ENCODE measurements around the gene TRPM3. TPM values are rescaled to one million over a fixed set of nuclear protein-coding genes. Genes with fewer than 3 reads are reported as not detected.

The TRPM3 gene
- total RNA-seq, 1 experiment from 2014 or later = 3.9 TPM

DNA sequence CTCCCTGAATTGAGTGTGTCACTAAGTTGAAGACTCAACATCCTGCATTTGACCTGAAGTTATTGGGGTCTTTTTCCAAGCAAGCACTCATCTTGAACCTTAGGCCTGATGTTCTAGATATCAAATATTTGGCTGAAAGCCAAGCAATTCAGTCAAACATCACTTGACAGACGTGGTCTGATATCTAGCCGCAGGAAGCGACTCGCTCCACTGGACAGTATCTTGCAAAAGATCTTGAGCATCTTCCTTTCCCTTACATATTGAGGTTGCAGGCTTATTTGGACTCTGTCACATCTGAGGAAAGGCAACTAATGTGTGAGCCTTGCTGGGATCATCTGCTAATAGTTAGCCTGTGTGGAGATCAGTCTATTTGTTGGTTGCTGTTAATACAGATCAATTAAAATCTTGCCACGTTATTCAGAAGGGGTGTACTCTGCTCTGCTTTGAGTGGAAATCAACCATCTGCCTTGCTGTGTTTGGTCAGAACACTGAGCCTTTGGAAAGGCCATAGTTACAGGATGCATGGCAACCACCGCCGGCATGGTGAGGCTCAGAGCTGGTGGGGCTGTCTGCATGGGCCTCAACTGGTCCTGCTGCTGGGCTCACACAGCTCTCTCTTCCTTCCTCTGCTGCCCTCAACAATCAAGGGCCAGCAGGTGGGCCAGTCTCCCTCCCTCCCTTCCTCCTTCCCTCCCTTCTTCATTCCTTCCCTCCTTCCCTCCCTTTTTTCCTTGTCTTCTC is 540.0 kb downstream of the TRPM3 start:
- in situ Hi-C loops (cut with HindIII; ENCODE audit: low pct_unique_long_range_greater_than_20kb, low sequenced_read_pairs) = no loop called here

DNA sequence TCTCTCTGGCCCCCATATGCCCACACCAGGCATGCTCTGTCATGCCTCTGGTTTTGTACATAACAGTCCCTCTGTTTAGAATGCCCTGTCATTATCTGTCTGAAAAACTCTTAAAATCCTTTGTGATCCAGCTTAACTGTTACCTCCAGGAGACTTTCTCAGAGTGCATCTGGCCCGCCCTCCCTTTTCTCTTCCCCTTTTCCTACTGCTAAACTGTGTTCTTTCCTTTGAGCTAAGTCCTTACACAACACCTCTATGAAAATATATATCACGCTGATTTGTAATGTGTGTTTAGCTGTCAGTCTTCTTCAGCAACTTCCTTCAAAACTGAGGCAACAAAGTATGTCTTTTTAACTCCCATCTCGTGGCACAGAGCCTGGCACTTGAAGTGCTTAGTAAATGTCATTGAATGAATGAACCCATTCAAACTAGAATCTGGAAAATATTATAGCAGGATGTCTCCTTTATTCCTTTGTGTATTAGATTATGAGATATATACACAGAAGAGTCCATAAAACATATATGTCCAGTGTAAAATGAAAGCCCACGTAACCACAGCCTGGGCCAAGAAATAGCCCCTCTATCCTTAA is 540.7 kb downstream of the TRPM3 start:
- peak; percentile 99 for DNase-seq (ENCODE audit: low read depth, low spot score)
- in situ Hi-C loops (cut with HindIII; ENCODE audit: low pct_unique_long_range_greater_than_20kb, low sequenced_read_pairs) = no loop called here

More for the DNA sequence above, 540.0 kb downstream of the TRPM3 start:
- DNase-seq (ENCODE audit: low read depth, low spot score) = peak; percentile 94

DNA sequence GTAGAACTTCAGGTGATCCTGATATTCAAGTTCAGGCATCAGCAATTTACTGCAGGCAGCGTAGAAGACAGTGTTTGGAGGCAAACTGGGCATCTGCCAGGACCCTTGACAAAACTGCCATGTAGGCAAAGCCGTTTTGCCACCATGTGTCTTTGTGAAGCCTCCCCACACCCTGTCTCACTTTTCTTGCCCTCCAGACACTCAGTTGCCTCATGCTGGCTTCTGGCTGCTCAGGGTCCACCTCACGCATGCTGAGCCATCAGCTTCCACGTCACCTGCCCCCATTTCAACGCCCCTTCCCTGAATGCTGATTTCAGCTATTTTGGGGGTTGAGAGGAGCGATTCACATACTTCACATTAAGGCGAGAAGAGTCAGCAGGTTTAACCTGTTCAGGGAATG is 541.7 kb downstream of the TRPM3 start:
- in situ Hi-C loops (cut with HindIII; ENCODE audit: low pct_unique_long_range_greater_than_20kb, low sequenced_read_pairs) = no loop called here
- peak; percentile 19 for DNase-seq (ENCODE audit: low read depth, low spot score)

DNA sequence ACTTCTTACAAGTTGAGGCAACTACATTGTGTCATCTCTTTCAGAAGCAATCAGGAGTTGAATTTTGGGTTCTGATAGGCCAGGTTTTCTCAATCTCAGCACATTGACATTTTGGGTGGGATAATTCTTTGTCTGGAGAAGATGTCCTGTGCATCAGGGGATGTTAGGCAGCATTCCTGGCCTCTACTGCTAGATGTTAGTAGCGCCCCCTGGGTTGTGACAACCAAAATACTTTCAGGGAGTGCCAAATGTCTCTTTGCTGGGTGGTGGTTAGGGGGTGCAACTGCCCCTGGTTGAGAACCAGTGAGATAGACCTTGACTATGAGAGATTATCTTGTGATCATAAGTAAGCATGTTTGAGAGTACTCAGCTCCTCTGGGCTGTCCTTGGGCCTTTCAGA is 542.7 kb downstream of the TRPM3 start:
- in situ Hi-C loops (cut with HindIII; ENCODE audit: low pct_unique_long_range_greater_than_20kb, low sequenced_read_pairs) = no loop called here
- peak; percentile 52 for DNase-seq (ENCODE audit: low read depth, low spot score)

DNA sequence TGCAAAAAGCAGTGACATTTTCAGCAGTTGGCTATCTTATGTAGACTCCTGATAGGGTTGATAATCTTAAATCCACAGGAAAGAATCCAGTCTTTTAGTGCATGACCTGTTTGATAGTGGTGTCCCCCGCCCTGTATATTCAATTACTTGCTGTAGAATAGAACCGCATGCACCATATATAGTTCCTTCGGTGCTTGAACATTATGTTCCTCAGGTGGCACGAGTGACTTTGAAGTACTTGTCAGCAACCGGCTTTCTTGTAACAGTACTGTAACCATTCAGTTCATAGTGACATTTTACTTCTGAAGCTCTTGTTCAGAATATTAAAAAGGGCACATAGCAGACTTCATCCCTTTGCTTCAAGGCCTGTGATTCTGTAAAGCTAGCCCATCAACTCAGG is 543.8 kb downstream of the TRPM3 start:
- DNase-seq (ENCODE audit: low read depth, low spot score) = no peak
- in situ Hi-C loops (cut with HindIII; ENCODE audit: low pct_unique_long_range_greater_than_20kb, low sequenced_read_pairs) = no loop called here

DNA sequence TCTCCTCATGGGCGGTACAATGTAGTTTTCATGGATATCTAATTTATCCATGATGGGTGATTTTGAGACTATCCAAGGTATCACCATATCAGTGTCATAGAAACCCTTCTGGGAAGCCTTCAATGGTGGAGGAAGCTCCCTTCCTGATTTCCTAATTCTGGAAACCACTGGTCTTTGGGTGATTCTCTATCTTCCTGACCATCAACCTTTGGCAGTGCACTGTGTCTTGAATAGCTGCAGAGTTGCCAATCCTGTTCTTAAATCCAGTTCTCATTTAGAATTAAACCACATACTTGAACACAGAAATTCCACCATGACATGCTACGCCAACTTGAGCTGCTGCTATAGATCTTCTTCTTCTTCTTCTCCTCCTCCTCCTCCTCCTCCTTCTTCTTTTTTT is 545.3 kb downstream of the TRPM3 start:
- in situ Hi-C loops (cut with HindIII; ENCODE audit: low pct_unique_long_range_greater_than_20kb, low sequenced_read_pairs) = no loop called here

GRCh38 chr9:70574151-70574837 is 547.1 kb downstream of the TRPM3 start:
- DNase-seq (ENCODE audit: low read depth, low spot score) = peak; percentile 51
- in situ Hi-C loops (cut with HindIII; ENCODE audit: low pct_unique_long_range_greater_than_20kb, low sequenced_read_pairs) = no loop called here

More for the DNA sequence above, 545.3 kb downstream of the TRPM3 start:
- no peak for DNase-seq (ENCODE audit: low read depth, low spot score)

GRCh38 chr9:70573308-70573707 is 548.1 kb downstream of the TRPM3 start:
- in situ Hi-C loops (cut with HindIII; ENCODE audit: low pct_unique_long_range_greater_than_20kb, low sequenced_read_pairs) = no loop called here

DNA sequence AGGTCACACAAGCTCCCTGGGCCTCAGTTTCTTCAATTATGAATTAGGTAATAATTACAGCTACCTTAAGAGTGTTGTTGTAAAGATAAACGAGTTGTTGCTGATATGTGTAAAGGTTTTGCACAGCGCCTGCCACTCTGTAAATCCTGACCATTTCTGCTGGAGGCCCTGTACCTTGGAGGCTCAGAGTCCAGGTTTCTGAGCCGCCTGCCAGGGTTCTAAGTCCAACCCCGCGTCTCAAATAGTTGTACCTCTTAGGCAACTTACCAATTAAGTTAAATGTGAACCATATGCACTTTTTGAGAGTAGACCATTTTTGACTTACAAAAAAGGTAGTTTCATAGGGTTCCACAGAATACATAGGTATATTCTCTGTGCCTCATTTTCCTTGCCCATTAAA is 550.2 kb downstream of the TRPM3 start:
- no peak for DNase-seq (ENCODE audit: low read depth, low spot score)
- in situ Hi-C loops (cut with HindIII; ENCODE audit: low pct_unique_long_range_greater_than_20kb, low sequenced_read_pairs) = no loop called here

More at GRCh38 chr9:70573308-70573707, 548.1 kb downstream of the TRPM3 start:
- peak; percentile 50 for DNase-seq (ENCODE audit: low read depth, low spot score)

GRCh38 chr9:70569791-70570190 is 551.6 kb downstream of the TRPM3 start:
- in situ Hi-C loops (cut with HindIII; ENCODE audit: low pct_unique_long_range_greater_than_20kb, low sequenced_read_pairs) = no loop called here
- no peak for DNase-seq (ENCODE audit: low read depth, low spot score)

- DNase-seq (ENCODE audit: low read depth, low spot score) = no peak
- in situ Hi-C loops (cut with HindIII; ENCODE audit: low pct_unique_long_range_greater_than_20kb, low sequenced_read_pairs) = no loop called here
These were observed 552.2 kb downstream of the TRPM3 start for GRCh38 chr9:70569070-70569772.

- in situ Hi-C loops (cut with HindIII; ENCODE audit: low pct_unique_long_range_greater_than_20kb, low sequenced_read_pairs) = no loop called here
- no peak for DNase-seq (ENCODE audit: low read depth, low spot score)
These were observed 553.9 kb downstream of the TRPM3 start for GRCh38 chr9:70567511-70567910.

- in situ Hi-C loops (cut with HindIII; ENCODE audit: low pct_unique_long_range_greater_than_20kb, low sequenced_read_pairs) = no loop called here
- DNase-seq (ENCODE audit: low read depth, low spot score) = no peak
These were observed 554.7 kb downstream of the TRPM3 start for GRCh38 chr9:70566751-70567150.

- in situ Hi-C loops (cut with HindIII; ENCODE audit: low pct_unique_long_range_greater_than_20kb, low sequenced_read_pairs) = no loop called here
These were observed 555.4 kb downstream of the TRPM3 start for GRCh38 chr9:70566066-70566465.

GRCh38 chr9:70564468-70565335 is 556.7 kb downstream of the TRPM3 start:
- no peak for DNase-seq (ENCODE audit: low read depth, low spot score)
- in situ Hi-C loops (cut with HindIII; ENCODE audit: low pct_unique_long_range_greater_than_20kb, low sequenced_read_pairs) = no loop called here

More at GRCh38 chr9:70566066-70566465, 555.4 kb downstream of the TRPM3 start:
- no peak for DNase-seq (ENCODE audit: low read depth, low spot score)

GRCh38 chr9:70563431-70564204 is 557.8 kb downstream of the TRPM3 start:
- in situ Hi-C loops (cut with HindIII; ENCODE audit: low pct_unique_long_range_greater_than_20kb, low sequenced_read_pairs) = no loop called here
- DNase-seq (ENCODE audit: low read depth, low spot score) = peak; percentile 93

DNA sequence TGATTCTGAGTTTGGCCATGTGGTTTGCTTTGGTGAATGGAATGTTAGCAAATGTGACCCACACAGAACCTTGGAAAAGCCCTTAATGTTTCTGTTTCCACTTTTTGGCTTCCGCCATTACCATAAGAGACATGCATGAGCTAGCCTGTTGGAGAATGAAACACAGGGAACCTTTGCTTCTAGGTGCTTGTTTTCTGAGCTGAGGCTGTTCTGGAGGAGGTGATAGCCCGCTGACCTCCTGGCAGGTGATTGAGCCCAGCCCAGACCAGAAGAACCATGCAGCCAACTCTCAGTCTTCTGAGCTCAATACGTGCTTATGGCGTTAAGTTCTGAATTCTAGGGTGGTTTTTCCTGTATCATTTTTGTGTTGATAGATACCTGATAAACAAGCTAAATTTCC is 558.4 kb downstream of the TRPM3 start:
- no peak for DNase-seq (ENCODE audit: low read depth, low spot score)
- in situ Hi-C loops (cut with HindIII; ENCODE audit: low pct_unique_long_range_greater_than_20kb, low sequenced_read_pairs) = no loop called here

Data from SK-MEL-5 (cell line).